ENCODE measurements around the gene OR5D13.

The OR5D13 gene

DNA sequence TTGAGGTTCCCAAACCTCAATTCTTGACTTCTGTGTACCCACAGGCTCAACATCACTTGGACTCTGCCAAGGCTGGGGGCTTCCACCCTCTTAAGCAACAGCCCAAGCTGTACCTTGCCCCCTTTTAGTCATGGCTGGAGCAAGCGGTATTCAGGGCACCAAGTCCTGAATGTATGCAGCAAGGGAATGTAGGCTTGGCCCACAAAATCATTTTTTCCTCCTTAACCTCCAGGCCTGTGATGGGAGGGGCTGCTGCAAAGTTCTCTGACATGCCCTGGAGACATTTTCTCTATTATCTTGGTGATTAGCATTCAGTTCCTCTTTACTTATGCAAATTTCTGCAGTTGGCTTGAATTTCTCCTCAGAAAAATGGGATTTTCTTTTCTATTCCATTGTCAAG lies 33.0 kb downstream of the OR5D13 start:
- no peak for DNase-seq (ENCODE audit: low read depth)
- H3K4me3 ChIP-seq (ENCODE audit: low read depth, low read length), result no peak overlapping the region
- TF ChIP-seq, protein P1, sequence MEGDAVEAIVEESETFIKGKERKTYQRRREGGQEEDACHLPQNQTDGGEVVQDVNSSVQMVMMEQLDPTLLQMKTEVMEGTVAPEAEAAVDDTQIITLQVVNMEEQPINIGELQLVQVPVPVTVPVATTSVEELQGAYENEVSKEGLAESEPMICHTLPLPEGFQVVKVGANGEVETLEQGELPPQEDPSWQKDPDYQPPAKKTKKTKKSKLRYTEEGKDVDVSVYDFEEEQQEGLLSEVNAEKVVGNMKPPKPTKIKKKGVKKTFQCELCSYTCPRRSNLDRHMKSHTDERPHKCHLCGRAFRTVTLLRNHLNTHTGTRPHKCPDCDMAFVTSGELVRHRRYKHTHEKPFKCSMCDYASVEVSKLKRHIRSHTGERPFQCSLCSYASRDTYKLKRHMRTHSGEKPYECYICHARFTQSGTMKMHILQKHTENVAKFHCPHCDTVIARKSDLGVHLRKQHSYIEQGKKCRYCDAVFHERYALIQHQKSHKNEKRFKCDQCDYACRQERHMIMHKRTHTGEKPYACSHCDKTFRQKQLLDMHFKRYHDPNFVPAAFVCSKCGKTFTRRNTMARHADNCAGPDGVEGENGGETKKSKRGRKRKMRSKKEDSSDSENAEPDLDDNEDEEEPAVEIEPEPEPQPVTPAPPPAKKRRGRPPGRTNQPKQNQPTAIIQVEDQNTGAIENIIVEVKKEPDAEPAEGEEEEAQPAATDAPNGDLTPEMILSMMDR (IDR thresholded peaks at IDR 0.05; ENCODE audit: control insufficient read depth, extremely low read depth, insufficient read depth), result no peak

DNA sequence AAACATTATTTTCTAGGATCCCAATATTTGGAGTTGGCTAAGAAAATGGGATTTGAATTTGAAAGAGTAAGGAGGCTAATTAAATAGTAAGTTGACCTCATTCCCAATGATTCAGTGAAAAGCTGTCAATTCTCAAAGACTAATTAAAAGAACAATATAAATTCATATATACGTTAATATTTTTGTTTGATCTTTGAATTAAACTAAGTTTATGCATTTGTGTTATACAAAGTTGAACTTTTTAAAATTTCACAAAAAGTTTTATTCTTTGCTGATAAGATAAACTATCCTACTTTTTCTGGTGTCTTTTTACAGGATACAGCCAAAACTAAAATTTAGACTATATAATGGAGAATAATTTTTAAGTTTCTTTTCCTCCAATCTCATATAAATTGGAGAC lies 37.8 kb downstream of the OR5D13 start, which contains the start of gene OR5L1:
Gene OR5L1 (plus strand): TSS at position 301 of the 400 bp plus-strand sequence. CDS start 100 bp downstream, outside the sequence.
- H3K4me3 ChIP-seq (ENCODE audit: low read depth, low read length), result no peak within 1 kb of the TSS
- TF ChIP-seq, protein P1 (IDR thresholded peaks at IDR 0.05; ENCODE audit: control insufficient read depth, extremely low read depth, insufficient read depth), result no peak

GRCh38 chr11:55819330-55819729 lies 46.1 kb downstream of the OR5D13 start, which contains the start of gene OR5D18:
TSS of gene OR5D18 (plus strand) at chr11:55819630. CDS start at chr11:55819630, 0 bp downstream.
- DNase-seq (ENCODE audit: low read depth), result no peak
- TF ChIP-seq, protein P1 (IDR thresholded peaks at IDR 0.05; ENCODE audit: control insufficient read depth, extremely low read depth, insufficient read depth), result no peak

More for the DNA sequence above, 37.8 kb downstream of the OR5D13 start, which contains the start of gene OR5L1:
- no peak for DNase-seq (ENCODE audit: low read depth)

More at GRCh38 chr11:55819330-55819729, 46.1 kb downstream of the OR5D13 start, which contains the start of gene OR5D18:
- no peak within 1 kb of the TSS for H3K4me3 ChIP-seq (ENCODE audit: low read depth, low read length)
